ENCODE measurements around the gene UBE2S.

The UBE2S gene

DNA sequence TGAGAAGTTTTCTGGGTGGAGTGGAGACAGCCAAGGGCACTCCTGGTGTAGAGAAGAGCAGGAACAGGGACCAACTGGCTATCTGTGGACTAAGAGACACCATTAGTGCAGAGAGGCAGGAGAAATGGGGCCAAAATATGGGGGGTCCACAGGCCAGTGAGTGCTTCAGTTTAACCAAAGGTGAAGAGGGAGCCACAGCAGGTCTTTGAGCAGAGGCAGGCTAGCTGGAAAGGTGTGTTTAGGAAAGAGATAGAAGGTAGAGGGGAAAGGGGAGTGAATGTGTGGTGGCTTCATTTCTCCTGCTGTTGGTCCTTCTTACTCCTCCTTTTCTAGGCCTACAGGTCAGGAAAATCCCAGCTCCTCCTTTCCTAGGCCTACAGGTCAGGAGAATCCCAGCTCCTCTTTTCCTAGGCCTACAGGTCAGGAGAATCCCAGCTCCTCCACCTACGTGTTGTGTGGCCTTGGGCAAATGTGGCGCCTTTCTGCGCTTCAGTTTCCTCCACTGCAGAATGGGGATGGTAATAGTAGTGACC, 25.0 kb downstream of the UBE2S start:
- no peak for FAIRE-seq

DNA sequence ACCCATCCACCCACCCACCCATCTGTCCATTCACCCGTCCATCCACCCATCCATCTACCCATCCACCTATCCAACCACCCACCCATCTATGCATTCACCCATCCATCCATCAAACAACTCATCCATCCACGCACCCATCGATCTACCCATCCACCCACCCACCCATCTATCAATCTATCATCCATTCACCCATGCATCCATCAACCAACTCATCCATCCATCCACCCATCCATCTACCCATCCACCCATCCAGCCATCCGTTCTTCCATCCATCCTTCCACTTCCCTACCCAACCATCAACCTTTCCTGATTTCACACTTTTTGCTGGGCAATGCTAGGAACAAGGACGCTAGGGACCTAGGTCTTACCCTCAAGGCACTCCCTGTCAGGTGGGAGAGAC, 25.6 kb downstream of the UBE2S start:
- no peak for FAIRE-seq

GRCh38 chr19:55379174-55379573, 28.4 kb downstream of the UBE2S start:
- FAIRE-seq: no peak

DNA sequence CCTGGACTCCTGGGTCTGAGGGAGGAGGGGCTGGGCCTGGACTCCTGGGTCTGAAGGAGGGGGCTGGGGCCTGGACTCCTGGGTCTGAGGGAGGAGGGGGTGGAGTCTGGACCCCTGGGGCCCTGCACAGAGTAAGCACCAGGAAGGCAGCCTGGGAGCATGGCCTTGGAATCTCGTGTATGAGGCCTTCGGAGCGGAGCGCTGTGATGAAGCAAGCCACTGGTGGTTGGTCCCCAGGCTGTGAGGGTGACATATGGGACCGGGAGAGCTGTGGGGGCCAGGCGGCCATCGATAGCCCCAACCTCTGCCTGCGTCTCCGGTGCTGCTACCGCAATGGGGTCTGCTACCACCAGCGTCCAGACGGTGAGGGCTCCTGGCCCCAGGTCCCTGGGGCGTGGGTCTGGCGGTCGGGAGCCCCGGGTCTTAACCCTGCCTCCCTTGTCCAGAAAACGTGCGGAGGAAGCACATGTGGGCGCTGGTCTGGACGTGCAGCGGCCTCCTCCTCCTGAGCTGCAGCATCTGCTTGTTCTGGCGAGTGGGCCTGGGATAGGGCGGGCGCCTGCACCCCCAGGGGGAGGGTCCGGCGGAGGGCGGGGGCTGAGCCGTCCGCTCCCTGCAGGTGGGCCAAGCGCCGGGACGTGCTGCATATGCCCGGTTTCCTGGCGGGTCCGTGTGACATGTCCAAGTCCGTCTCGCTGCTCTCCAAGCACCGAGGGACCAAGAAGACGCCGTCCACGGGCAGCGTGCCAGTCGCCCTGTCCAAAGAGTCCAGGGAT, 30.0 kb downstream of the UBE2S start:
- no peak for FAIRE-seq

DNA sequence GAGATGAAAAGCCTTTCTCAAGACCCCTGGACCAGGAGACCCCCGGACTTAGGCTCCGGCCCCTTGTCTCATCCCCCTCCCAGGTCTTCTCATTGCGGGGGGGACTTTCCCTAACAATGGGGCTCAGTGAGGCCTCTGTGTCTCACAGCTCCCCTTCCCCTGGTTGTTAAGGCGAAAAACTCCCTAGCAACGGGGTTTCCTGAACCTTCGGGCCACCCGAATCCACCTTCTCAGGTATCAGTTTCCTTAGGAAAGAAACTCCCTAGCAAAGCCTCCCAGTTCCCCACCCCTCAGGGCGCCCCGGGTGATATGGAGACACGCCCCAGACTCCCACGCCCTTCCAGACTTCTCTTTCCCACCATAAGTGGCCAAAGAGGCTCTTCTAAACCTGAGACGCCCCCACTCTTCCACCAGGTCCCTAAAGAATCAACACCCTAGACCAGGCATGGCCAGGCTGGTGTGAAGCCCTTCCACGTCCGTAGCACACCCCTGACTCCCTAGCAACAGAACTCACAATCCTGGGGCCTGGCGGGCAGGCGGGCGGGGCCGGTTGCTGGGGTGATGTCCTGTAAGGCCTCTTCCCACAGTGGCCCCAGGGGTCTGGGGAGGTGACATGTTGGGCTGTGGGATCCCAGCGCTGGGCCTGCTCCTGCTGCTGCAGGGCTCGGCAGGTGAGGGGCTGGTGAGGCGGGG, 31.2 kb downstream of the UBE2S start, which contains the start of gene TMEM190:
Gene TMEM190 (plus strand): TSS at position 586 of the 693 bp plus-strand sequence. CDS start 28 bp downstream, at position 614.
- FAIRE-seq: no peak

DNA sequence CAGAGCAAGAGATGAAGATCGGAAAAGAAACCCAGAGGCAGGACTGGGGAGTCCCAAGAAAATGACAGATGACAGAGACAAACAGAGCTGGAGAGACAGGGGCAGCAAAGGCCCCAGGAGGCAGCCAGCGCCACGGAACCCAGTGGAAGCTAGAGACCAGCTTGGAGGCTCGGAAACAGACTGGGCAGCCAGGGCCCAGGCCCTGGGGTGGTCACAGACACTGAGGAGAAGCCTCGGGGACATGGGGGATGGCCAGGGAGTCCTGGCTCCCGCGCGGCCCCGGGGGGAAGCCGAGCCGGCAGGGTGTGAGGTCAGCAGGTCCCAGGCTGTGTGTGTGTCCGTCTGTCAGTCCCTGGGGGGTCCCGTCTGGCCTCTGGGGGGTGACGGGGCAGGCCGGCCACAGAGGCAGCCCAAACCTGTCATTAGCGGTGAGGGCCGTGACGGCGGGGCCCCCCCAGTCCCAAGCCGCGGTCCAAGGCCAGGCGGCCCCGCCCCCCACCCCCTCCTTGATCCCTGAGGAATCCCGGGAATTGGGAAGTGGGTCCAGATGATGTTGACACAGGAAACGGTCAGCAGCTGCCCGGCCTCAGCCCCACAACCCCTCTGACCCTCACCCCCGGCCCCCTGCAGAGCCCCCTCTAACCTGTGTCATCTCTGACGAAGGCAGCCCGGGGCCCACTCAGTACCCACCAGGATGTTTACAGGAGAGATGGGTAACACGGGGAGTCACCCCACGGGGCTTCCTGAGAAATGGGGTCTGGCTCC, 33.4 kb downstream of the UBE2S start:
- FAIRE-seq: no peak

- no peak for FAIRE-seq
These were observed 34.1 kb downstream of the UBE2S start for GRCh38 chr19:55373306-55373992.

DNA sequence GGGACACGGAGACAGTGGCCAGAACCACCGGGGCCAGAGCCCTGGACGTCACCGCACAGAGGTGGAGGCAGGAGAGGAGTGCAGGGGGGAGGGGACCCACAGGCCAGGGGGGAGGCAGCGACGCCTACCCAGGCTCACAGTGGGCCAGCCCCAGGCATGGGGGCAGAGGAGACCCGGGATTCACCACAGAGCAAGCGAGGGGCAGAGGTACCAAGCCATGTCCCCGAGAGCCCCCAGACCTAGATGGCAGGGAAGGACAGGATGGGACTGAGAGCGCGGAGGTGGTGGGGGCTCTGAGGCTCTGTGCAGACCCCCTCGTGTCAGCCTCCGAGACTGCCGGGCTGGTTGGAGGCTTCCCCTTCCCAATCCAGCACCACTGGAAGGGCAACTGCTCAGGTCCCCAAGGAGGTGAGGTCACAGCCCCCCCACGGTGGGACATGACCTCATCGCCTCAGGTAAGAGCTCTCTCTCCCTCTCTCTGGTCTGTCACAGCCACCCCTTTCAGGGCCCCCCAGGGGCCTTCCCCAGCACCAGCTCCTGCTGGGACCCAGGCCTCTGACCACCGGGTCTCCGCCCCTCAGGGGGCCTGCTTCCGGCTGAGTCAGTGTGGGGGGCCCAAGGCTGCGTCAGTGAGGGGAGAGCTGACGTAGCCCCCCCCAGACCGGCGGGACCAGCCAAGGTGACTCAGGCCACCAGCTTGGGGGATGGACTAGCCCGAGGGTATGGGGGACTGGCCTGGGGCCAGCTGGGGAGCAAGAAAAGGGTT, 35.1 kb downstream of the UBE2S start:
- FAIRE-seq: no peak

- no peak for FAIRE-seq
These were observed 37.1 kb downstream of the UBE2S start, which contains the start of gene IL11 for GRCh38 chr19:55370305-55370988. IL11 (minus strand) TSS chr19:55370463; CDS start chr19:55370310, 153 bp downstream.

- no peak for FAIRE-seq
These were observed 37.8 kb downstream of the UBE2S start for GRCh38 chr19:55369653-55370304.

- FAIRE-seq: no peak
These were observed 38.7 kb downstream of the UBE2S start for GRCh38 chr19:55368701-55369563.

DNA sequence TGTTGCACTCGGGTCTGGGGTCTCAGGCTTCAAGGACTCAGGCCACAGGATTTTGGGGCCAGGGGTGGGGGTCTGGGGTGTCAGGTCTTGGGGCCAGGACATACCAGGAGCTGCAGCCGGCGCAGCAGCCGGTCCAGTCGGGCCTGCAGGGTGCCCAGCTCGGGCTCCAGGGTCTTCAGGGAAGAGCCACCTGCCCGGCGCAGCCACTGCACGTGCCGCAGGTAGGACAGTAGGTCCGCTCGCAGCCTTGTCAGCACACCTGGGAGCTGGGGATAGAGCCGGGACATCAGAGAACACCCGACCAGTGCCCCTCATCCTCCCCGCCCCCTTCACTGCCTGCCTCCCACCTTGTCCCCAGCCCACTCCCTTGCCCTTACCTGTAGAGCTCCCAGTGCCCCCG, 39.5 kb downstream of the UBE2S start:
- no peak for FAIRE-seq

DNA sequence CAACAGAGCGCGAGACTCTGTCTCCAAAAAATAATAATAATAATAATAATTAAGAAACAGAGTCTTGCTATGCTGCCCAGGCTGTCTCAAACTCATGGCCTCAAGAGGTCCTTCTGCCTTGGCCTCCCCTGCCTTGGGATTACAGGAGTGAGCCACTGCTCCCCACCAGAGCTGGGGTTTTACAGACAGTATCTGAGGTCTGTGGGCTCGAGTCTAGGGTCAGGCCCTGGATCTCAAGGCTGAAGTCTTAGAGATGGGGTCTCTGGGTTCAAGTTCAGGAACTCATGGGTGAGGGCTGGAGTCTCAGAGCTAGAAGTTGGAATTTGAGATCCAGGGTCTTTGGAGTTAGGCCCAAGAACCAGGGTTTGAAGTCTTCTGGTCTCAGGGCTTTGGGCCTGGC, 40.8 kb downstream of the UBE2S start:
- FAIRE-seq: no peak

DNA sequence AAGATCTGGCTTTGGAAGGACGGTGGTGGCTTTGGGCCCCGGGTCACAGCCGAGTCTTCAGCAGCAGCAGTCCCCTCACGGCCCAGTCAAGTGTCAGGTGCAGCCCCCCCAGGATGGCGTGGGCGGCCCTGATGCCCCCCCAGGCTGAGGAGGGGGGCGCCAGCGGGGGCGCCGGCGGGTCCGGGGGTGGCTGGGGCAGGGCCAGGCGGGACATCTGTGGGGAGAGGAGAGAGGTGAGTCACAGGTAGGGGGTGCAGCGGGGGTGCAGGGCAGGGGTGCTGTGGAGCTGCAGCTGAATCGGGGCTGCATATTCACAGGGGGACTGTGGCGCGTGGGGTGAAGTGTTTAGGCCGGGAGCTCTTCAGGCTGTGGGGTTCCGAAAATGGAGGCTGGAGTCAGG, 41.6 kb downstream of the UBE2S start:
- no peak for FAIRE-seq

- FAIRE-seq: no peak
These were observed 42.3 kb downstream of the UBE2S start for GRCh38 chr19:55365245-55365644.

GRCh38 chr19:55362990-55363716, 44.4 kb downstream of the UBE2S start, which contains the start of gene GARIN5B:
GARIN5B (minus strand) TSS chr19:55363260; CDS start chr19:55363066, 194 bp downstream.
- no peak for FAIRE-seq

- FAIRE-seq: no peak
These were observed 45.2 kb downstream of the UBE2S start for GRCh38 chr19:55362174-55362989.

GRCh38 chr19:55360902-55361301, 46.7 kb downstream of the UBE2S start:
- no peak for FAIRE-seq

Data from colon (tissue), 2 donors.